CD4-positive, alpha-beta T cell (primary cell): ENCODE results near the gene CTDSPL2. TPM values are rescaled to one million over a fixed set of nuclear protein-coding genes. Genes with fewer than 3 reads are reported as not detected.

Experiments
- ATAC-seq: fragments of 200-7000 bp; cut with Tn5 transposase; one replicate; pipeline ENCODE4 v1.10.0; 2022; ENCODE audit warnings: mild to moderate bottlenecking; ENCODE audit not compliant: poor library complexity
- CTCF ChIA-PET: fragments of 350-600 bp; sonication (Branson Sonifier 250); formaldehyde crosslinking; loops from one replicate; lab custom pipeline; 2021; ENCODE audit warnings: antibody characterized with exemption, inconsistent platforms; lab: Charles Lee
- POLR2A ChIA-PET: fragments of 350-600 bp; sonication (Branson Sonifier 250); formaldehyde crosslinking; loops from one replicate; lab custom pipeline; 2021; ENCODE audit warnings: antibody characterized with exemption, inconsistent platforms; lab: Charles Lee
- DNase-seq, 14 experiments: peaks; one replicate each; pipeline ENCODE4 v3.0.0-alpha.2; 2013 to 2020; ENCODE audit warnings: mixed read lengths in 2 of 14
- H3K27ac ChIP-seq, 2 donors: one replicate each; pipeline versions ENCODE4 v1.5.1 to v1.7.0; 2013; ENCODE audit warnings: low read length in 2 of 2, low read depth in 1 of 2, mild to moderate bottlenecking in 1 of 2
- H3K27me3 ChIP-seq, 2 experiments: 1 replicate in 1 of 2; 2 replicates in 1 of 2; pipeline versions ENCODE4 v1.6.1 to v1.7.0; 2013; ENCODE audit warnings: low read length in 2 of 2, control low read depth in 1 of 2, mild to moderate bottlenecking in 1 of 2, moderate library complexity in 1 of 2; ENCODE audit not compliant: insufficient read depth in 2 of 2, control insufficient read depth in 1 of 2
- H3K36me3 ChIP-seq: one replicate; pipeline ENCODE4 v1.6.1; 2013; ENCODE audit warnings: low read length, control low read depth; ENCODE audit not compliant: insufficient read depth
- H3K4me1 ChIP-seq: one replicate; pipeline ENCODE4 v1.6.1; 2013; ENCODE audit warnings: low read length, control low read depth; ENCODE audit not compliant: insufficient read depth
- H3K4me3 ChIP-seq: one replicate; pipeline ENCODE4 v1.5.1; 2013; ENCODE audit warnings: mild to moderate bottlenecking, low read length, moderate library complexity
- H3K9me3 ChIP-seq, 2 experiments: 1 replicate in 1 of 2; 2 replicates in 1 of 2; pipeline versions ENCODE4 v1.6.1 to v1.7.0; 2013; ENCODE audit warnings: low read length in 2 of 2, mild to moderate bottlenecking in 2 of 2, control low read depth in 1 of 2, moderate library complexity in 1 of 2; ENCODE audit not compliant: control insufficient read depth in 1 of 2, insufficient read depth in 1 of 2
- H3K27ac Mint-ChIP-seq: one replicate; pipeline ENCODE4 v1.8.0; 2020; ENCODE audit warnings: mixed read lengths
- H3K27me3 Mint-ChIP-seq: one replicate; pipeline ENCODE4 v1.8.0; 2021; ENCODE audit warnings: mixed read lengths
- H3K36me3 Mint-ChIP-seq: one replicate; pipeline ENCODE4 v1.8.0; 2021; ENCODE audit warnings: low read depth, mixed read lengths
- H3K4me1 Mint-ChIP-seq: one replicate; pipeline ENCODE4 v1.8.0; 2021; ENCODE audit warnings: low read depth, mixed read lengths
- H3K4me3 Mint-ChIP-seq: one replicate; pipeline ENCODE4 v1.8.0; 2020; ENCODE audit warnings: mild to moderate bottlenecking, mixed read lengths
- H3K9me3 Mint-ChIP-seq: one replicate; pipeline ENCODE4 v1.8.0; 2020; ENCODE audit warnings: mixed read lengths
- intact Hi-C, 2 experiments: fragments of 100-400 bp; cut with DNase I in 1 of 2; cut with micrococcal nuclease in 1 of 2; formaldehyde crosslinking; loops; one replicate each; pipeline versions ENCODE4 v1.15.1 to v1.9.0; 2023 to 2025; cut with DNase I, micrococcal nuclease
- total RNA-seq, 174 experiments: library from RNA in 2 of 174; stranded (reverse) in 2 of 174; gene quantifications; one replicate each; pipeline ENCODE4 v1.2.3 and lab custom pipeline; 2021 to 2026
- TF ChIP-seq, protein P1 (sequence below): fragments of 200-600 bp; IDR thresholded peaks from one replicate; pipeline ENCODE4 v1.8.0; 2022; ENCODE audit warnings: antibody characterized with exemption, mild to moderate bottlenecking

Gene CTDSPL2
- total RNA-seq, 2 experiments from 2014 or later, result 106 to 113 TPM

DNA sequence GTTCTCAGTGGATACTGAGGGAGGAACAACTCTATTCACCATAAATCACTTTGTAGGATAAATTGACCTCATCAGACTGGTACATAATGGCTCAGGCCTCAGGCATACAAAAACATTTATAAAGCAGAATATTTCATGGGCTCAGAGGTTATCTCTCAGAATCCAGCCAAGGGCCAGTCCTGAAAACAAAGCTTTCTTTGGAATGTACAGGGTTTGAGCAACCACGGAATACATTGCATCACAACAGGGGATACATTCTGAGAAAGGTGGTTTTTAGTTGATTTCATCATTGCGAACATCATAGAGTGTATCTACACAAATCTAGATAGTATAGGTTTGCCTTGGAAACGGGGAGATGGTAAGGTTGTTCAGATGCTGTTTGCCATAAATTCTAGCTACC lies 33.4 kb upstream of the CTDSPL2 start:
- Histone ChIP-seq H3K27ac (no peak overlapping the region), H3K27me3 (no peaks in the 10 kb centered on the region), H3K9me3 (no peaks in the 10 kb centered on the region), H3K4me1 (no peaks in the 10 kb centered on the region), H3K36me3 (peaks cover 7% of the 10 kb centered on the region), H3K4me3 (no peak overlapping the region)
- intact Hi-C loops, result loop anchor here in 1 of 2 experiments (2.0 kb wide), 1 partner anchor 29 kb away; no protein-coding TSS in a partner anchor
- H3K27me3 Mint-ChIP-seq, result no peaks in the 10 kb centered on the region
- no peak for ATAC-seq
- H3K4me1 Mint-ChIP-seq, result peaks cover 7% of the 10 kb centered on the region
- H3K27ac Mint-ChIP-seq, result no peak overlapping the region
- H3K9me3 Mint-ChIP-seq, result no peaks in the 10 kb centered on the region
- peaks cover 21% of the 10 kb centered on the region for H3K36me3 Mint-ChIP-seq
- ChIA-PET CTCF (no interaction called here), POLR2A (interaction anchor here (0.8 kb wide), 1 partner anchor 33 kb away, joined by 3 read pairs; the partner anchor contains the start of gene CTDSPL2)
- no peak overlapping the region for H3K4me3 Mint-ChIP-seq
- TF ChIP-seq, protein P1, sequence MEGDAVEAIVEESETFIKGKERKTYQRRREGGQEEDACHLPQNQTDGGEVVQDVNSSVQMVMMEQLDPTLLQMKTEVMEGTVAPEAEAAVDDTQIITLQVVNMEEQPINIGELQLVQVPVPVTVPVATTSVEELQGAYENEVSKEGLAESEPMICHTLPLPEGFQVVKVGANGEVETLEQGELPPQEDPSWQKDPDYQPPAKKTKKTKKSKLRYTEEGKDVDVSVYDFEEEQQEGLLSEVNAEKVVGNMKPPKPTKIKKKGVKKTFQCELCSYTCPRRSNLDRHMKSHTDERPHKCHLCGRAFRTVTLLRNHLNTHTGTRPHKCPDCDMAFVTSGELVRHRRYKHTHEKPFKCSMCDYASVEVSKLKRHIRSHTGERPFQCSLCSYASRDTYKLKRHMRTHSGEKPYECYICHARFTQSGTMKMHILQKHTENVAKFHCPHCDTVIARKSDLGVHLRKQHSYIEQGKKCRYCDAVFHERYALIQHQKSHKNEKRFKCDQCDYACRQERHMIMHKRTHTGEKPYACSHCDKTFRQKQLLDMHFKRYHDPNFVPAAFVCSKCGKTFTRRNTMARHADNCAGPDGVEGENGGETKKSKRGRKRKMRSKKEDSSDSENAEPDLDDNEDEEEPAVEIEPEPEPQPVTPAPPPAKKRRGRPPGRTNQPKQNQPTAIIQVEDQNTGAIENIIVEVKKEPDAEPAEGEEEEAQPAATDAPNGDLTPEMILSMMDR, result no peak
- no peak for DNase-seq

GRCh38 chr15:44394562-44394961 lies 32.9 kb upstream of the CTDSPL2 start:
- H3K27me3 Mint-ChIP-seq, result no peaks in the 10 kb centered on the region
- H3K9me3 Mint-ChIP-seq, result no peaks in the 10 kb centered on the region
- ChIA-PET POLR2A (no interaction called here), CTCF (no interaction called here)
- H3K27ac Mint-ChIP-seq, result no peak overlapping the region
- no peak overlapping the region for H3K4me3 Mint-ChIP-seq
- Histone ChIP-seq H3K9me3 (no peaks in the 10 kb centered on the region), H3K27me3 (no peaks in the 10 kb centered on the region), H3K36me3 (peaks cover 5% of the 10 kb centered on the region), H3K4me3 (no peak overlapping the region), H3K27ac (no peak overlapping the region), H3K4me1 (no peaks in the 10 kb centered on the region)
- intact Hi-C loops, result loop anchor here in 1 of 2 experiments (2.0 kb wide), 1 partner anchor 30 kb away; no protein-coding TSS in a partner anchor
- TF ChIP-seq, protein P1, result no peak
- ATAC-seq (no peak), DNase-seq (no peak)
- H3K36me3 Mint-ChIP-seq, result peaks cover 23% of the 10 kb centered on the region
- H3K4me1 Mint-ChIP-seq, result peaks cover 7% of the 10 kb centered on the region

DNA sequence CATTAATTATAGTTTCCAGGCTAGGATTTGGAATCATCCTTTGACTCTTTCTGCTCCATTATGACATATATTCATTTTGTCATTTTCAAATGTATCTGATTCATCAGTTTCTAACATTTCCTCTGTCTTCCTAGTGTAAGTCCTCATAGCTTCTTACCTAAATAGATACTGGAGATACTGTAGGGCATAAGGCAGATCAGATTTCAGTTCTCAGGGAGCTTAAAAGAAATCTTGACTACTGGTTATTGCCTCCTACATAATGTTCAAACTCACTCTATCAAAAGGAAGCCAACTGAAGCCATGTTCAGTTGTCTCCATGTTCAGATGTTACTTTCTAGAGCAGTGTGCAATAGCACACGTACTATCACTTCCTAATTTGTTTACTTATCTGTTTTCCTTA lies 29.6 kb upstream of the CTDSPL2 start:
- CTCF ChIA-PET, result interaction anchor here (1.0 kb wide), 1 partner anchor 104 kb away, joined by 3 read pairs; no protein-coding TSS in a partner anchor
- DNase-seq (no peak), ATAC-seq (no peak)
- Histone ChIP-seq H3K4me1 (no peaks in the 10 kb centered on the region), H3K9me3 (no peaks in the 10 kb centered on the region), H3K27ac (no peak overlapping the region), H3K4me3 (no peak overlapping the region), H3K36me3 (peaks cover 10% of the 10 kb centered on the region), H3K27me3 (no peaks in the 10 kb centered on the region)
- Mint-ChIP-seq H3K4me3 (no peak overlapping the region), H3K27ac (no peak overlapping the region), H3K27me3 (no peaks in the 10 kb centered on the region), H3K4me1 (peaks cover 7% of the 10 kb centered on the region), H3K9me3 (no peaks in the 10 kb centered on the region), H3K36me3 (peaks cover 27% of the 10 kb centered on the region)
- TF ChIP-seq, protein P1, result no peak
- POLR2A ChIA-PET, result no interaction called here
- intact Hi-C loops, result no loop called here
